K562 (cell line): ENCODE measurements around the gene BTN3A1. TPM values are rescaled to one million over a fixed set of nuclear protein-coding genes. Genes with fewer than 3 reads are reported as not detected.

Experiments used
- ATAC-seq: fragments of 200-7000 bp; cut with Tn5 transposase; 3 replicates; pipeline ENCODE4 v1.9.1; 2020; ENCODE audit warnings: moderate library complexity
- BruUV-seq: library from RNA; stranded (reverse); fragments of 400-500 nt; replicated peaks from 2 replicates; lab custom pipeline; 2021; lab: Mats Ljungman, UMichigan
- CTCF ChIA-PET: fragments of 300-600 bp; formaldehyde crosslinking; extraction: SDS; loops from one replicate; lab custom pipeline; 2021; ENCODE audit warnings: low intra/inter-chr PET ratio; lab: Yijun Ruan, JAX
- POLR2A ChIA-PET: fragments of 300-600, 350-650 bp; sonication (Branson Sonifier 250); formaldehyde crosslinking; extraction: SDS; loops from one replicate; lab custom pipeline; 2021; ENCODE audit warnings: antibody characterized with exemption, inconsistent platforms; lab: Yijun Ruan, JAX
- DNase-seq, 4 experiments: peaks; one replicate each; pipeline versions ENCODE4 v3.0.0 to v3.0.0-alpha.2; 2011 to 2018; ENCODE audit warnings: low spot score in 3 of 4, mixed read lengths in 3 of 4; ENCODE audit errors: extremely low read depth in 1 of 4
- FAIRE-seq: peaks from 2 replicates; lab custom pipeline; 2011; peaks lifted over from hg19 to GRCh38; lab: Jason Lieb, UNC
- H2AFZ ChIP-seq: 2 replicates; pipeline ENCODE4 v1.6.0; 2011; ENCODE audit warnings: low read depth, low read length, control low read depth, inconsistent platforms
- H3K27ac ChIP-seq: fragments of 200-600 bp; 3 replicates; pipeline ENCODE4 v1.8.0; 2011; ENCODE audit warnings: low read depth, mild to moderate bottlenecking, control low read depth, inconsistent platforms, low read length, moderate library complexity, mixed read lengths; ENCODE audit errors: extremely low read depth
- H3K27me3 ChIP-seq, 2 experiments: fragments of 300-600 bp in 1 of 2; 2 replicates in 1 of 2; 3 replicates in 1 of 2; pipeline versions ENCODE4 v1.6.0 to v1.8.0; 2011; ENCODE audit warnings: inconsistent platforms in 2 of 2, low read length in 2 of 2, mild to moderate bottlenecking in 1 of 2, mixed read lengths in 1 of 2, moderate library complexity in 1 of 2; ENCODE audit not compliant: control insufficient read depth in 2 of 2, insufficient read depth in 2 of 2
- H3K36me3 ChIP-seq: fragments of 300-600 bp; 3 replicates; pipeline ENCODE4 v1.8.0; 2011; ENCODE audit warnings: mild to moderate bottlenecking, low read length, inconsistent platforms; ENCODE audit not compliant: control insufficient read depth, insufficient read depth
- H3K4me1 ChIP-seq, 2 experiments: fragments of 200-600 bp in 1 of 2; replicated peaks in 1 of 2; 2 replicates in 1 of 2; 3 replicates in 1 of 2; pipeline versions ENCODE4 v1.5.1 to v1.8.0; 2011; ENCODE audit warnings: inconsistent platforms in 2 of 2, low read length in 2 of 2, mild to moderate bottlenecking in 1 of 2, mixed read lengths in 1 of 2, moderate library complexity in 1 of 2; ENCODE audit not compliant: control insufficient read depth in 2 of 2, insufficient read depth in 2 of 2
- H3K4me2 ChIP-seq: 2 replicates; pipeline ENCODE4 v1.6.1; 2011; ENCODE audit warnings: low read length, control low read depth, inconsistent platforms, mixed read lengths; ENCODE audit not compliant: insufficient read depth
- H3K4me3 ChIP-seq: fragments of 200-600 bp; sonication (generic), shearing (Covaris generic); 2 replicates; pipeline ENCODE4 v1.5.1; 2016; ENCODE audit warnings: control low read depth, inconsistent platforms
- H3K79me2 ChIP-seq: fragments of 200-600 bp; 3 replicates; pipeline ENCODE4 v1.8.0; 2011; ENCODE audit warnings: low read length, inconsistent platforms; ENCODE audit not compliant: control insufficient read depth, insufficient read depth
- H3K9ac ChIP-seq, 2 experiments: 2 replicates each; pipeline versions ENCODE4 v1.6.0 to v1.6.1; 2011; ENCODE audit warnings: low read depth in 2 of 2, low read length in 2 of 2, control low read depth in 1 of 2, inconsistent platforms in 1 of 2, mild to moderate bottlenecking in 1 of 2, mixed read lengths in 1 of 2; ENCODE audit not compliant: insufficient read depth in 1 of 2
- H3K9me1 ChIP-seq: one replicate; pipeline ENCODE4 v1.6.0; 2011; ENCODE audit warnings: inconsistent platforms, mild to moderate bottlenecking, low read length, moderate library complexity; ENCODE audit not compliant: control insufficient read depth, insufficient read depth
- H3K9me3 ChIP-seq: replicated peaks from 2 replicates; pipeline ENCODE4 v1.5.1; 2011; ENCODE audit warnings: low read depth, low read length, inconsistent platforms; ENCODE audit not compliant: control insufficient read depth, insufficient read depth
- H4K20me1 ChIP-seq: replicated peaks from 2 replicates; pipeline ENCODE4 v1.6.1; 2011; ENCODE audit warnings: low read length, inconsistent platforms, mixed read lengths; ENCODE audit not compliant: control insufficient read depth, insufficient read depth
- CXXC5 ChIP-seq: fragments of 250-450 bp; sonication (Bioruptor Pico); IDR thresholded peaks from 2 replicates; pipeline ENCODE4 v1.8.0; 2022; ENCODE audit warnings: inconsistent platforms, mild to moderate bottlenecking, moderate library complexity
- ERF ChIP-seq: fragments of 450-650 bp; formaldehyde crosslinking; IDR thresholded peaks from 2 replicates; pipeline ENCODE4 v1.4.0; 2020; ENCODE audit warnings: mild to moderate bottlenecking, mixed read lengths
- FOSL1 ChIP-seq: fragments of 200-800 bp; sonication (Bioruptor generic); conservative IDR thresholded peaks from 2 replicates; pipeline ENCODE4 v1.6.1; 2016; ENCODE audit warnings: missing genetic modification characterization, missing compliant biosample characterization
- HLTF ChIP-seq: fragments of 450-650 bp; IDR thresholded peaks from 2 replicates; pipeline ENCODE4 v1.6.1; 2016
- NCOA2 ChIP-seq, 2 experiments: fragments of 450-650 bp; IDR thresholded peaks; 2 replicates each; pipeline ENCODE4 v1.6.1; 2018; ENCODE audit warnings: mild to moderate bottlenecking in 2 of 2, moderate library complexity in 1 of 2; ENCODE audit not compliant: partially characterized antibody in 2 of 2
- OTX1 ChIP-seq: fragments of 450-650 bp; formaldehyde crosslinking; IDR thresholded peaks from 2 replicates; pipeline ENCODE4 v1.4.0; 2022; ENCODE audit warnings: mild to moderate bottlenecking
- XRCC3 ChIP-seq: fragments of 450-650 bp; IDR thresholded peaks from 2 replicates; pipeline ENCODE4 v1.6.1; 2017; ENCODE audit warnings: mild to moderate bottlenecking, moderate library complexity
- ZBTB8A ChIP-seq: fragments of 450-650 bp; IDR thresholded peaks from 2 replicates; pipeline ENCODE4 v1.6.1; 2018; ENCODE audit warnings: mild to moderate bottlenecking, moderate library complexity; ENCODE audit not compliant: partially characterized antibody
- ZZZ3 ChIP-seq: fragments of 450-650 bp; IDR thresholded peaks from 2 replicates; pipeline ENCODE4 v1.6.1; 2016; ENCODE audit warnings: antibody characterized with exemption, mild to moderate bottlenecking, moderate library complexity
- WGBS: fragments of 100-300 bp; shearing (Covaris generic); methylation state at CpG from one replicate; pipeline ENCODE4 v1.1.6; 2016; ENCODE audit warnings: low coverage, mixed read lengths; ENCODE audit not compliant: insufficient coverage; ENCODE audit errors: missing lambda C conversion rate; 5-methylcytosine and 5-hydroxymethylcytosine counted together
- in situ Hi-C: fragments of 300-500 bp; cut with MboI; formaldehyde crosslinking; loops from 4 replicates; pipeline ENCODE4 v1.15.0; 2018; ENCODE audit warnings: inconsistent platforms, mixed read lengths
- intact Hi-C: fragments of 100-400 bp; cut with micrococcal nuclease; formaldehyde crosslinking; loops from 2 replicates; pipeline ENCODE4 v1.14.2; 2022
- polyA plus RNA-seq, 8 experiments: library from polyadenylated mRNA; depleted of rRNA in 4 of 8; stranded (reverse) in 5 of 8; unstranded in 3 of 8; fragments of >200 nt; fragmentation: Nextera tagmentation in 2 of 8; fragmentation: Illumina TruSeq in 1 of 8; extraction: Ambion mirVana in 2 of 8; extraction: Trizol in 1 of 8; gene quantifications; 2 replicates each; pipeline versions ENCODE4 v1.2.1 to v1.2.3, GENCODE V29; 2011 to 2014; ENCODE audit warnings: inconsistent platforms in 1 of 8, missing spikeins in 1 of 8
- total RNA-seq, 7 experiments: library from RNA; depleted of rRNA in 6 of 7; stranded (reverse); fragments of >200 nt in 6 of 7; fragmentation: Illumina TruSeq in 2 of 7; extraction: Trizol in 2 of 7; gene quantifications; 2 replicates each; pipeline versions ENCODE4 v1.2.1 to v1.2.3, GENCODE V29; 2011 to 2021; ENCODE audit warnings: low replicate concordance in 1 of 7
- TF ChIP-seq, protein P1 (sequence below): IDR thresholded peaks from 2 replicates; pipeline ENCODE4 v1.6.1; 2016; ENCODE audit warnings: missing genetic modification characterization, missing compliant biosample characterization
- TF ChIP-seq, protein P2 (sequence below): sonication (generic); formaldehyde crosslinking; IDR thresholded peaks from 2 replicates; pipeline ENCODE4 v1.8.1; 2022; ENCODE audit warnings: missing genetic modification reagents
- TF ChIP-seq, protein P3 (sequence below): fragments of 450-650 bp; IDR thresholded peaks from 2 replicates; pipeline ENCODE4 v1.6.1; 2017; ENCODE audit warnings: mild to moderate bottlenecking, moderate library complexity

The BTN3A1 gene
- total and polyA plus RNA-seq, 9 of the 15 experiments (the other 6 are each of a cell fraction or from before 2014, with no cell fraction given), result 0.84 to 8.5 (median 3.9) TPM

DNA sequence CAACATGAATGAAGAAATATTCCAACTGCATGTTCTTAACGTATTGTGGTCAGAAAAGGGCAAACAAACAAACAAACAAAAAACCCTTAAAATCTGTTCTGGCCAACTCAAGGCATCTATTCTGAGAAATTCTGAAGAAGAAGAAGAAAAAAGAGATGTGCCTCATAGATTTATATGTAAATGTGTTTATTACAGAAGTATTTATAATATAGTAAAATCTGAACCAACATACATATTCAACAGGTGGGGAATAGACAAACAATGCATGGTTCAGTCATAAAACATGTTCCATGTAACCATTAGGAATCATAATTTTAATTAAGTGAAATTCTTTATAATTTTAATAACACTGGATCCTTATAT lies 36.5 kb upstream of the BTN3A1 start:
- H3K9me3 ChIP-seq, result no peaks in the 10 kb centered on the region
- peaks cover 7 to 22% of the 10 kb centered on the region in 2 experiments for H3K4me1 ChIP-seq
- ChIA-PET POLR2A (interaction anchor here (1.6 kb wide), 1 partner anchor 10 kb away, joined by 3 read pairs; no protein-coding TSS in a partner anchor), CTCF (no interaction called here)
- no peaks in the 10 kb centered on the region for H3K9me1 ChIP-seq
- 0% methylated on average over 1 of the region's 1 CpG for WGBS
- no peaks in the 10 kb centered on the region for H3K79me2 ChIP-seq
- H3K36me3 ChIP-seq, result no peaks in the 10 kb centered on the region
- peak overlapping the region; percentile 85 for H2AFZ ChIP-seq
- ATAC-seq (no peak), DNase-seq (no peak), FAIRE-seq (no peak)
- H3K27me3 ChIP-seq, result no peaks in the 10 kb centered on the region
- no peaks in the 10 kb centered on the region for H4K20me1 ChIP-seq
- H3K9ac ChIP-seq, result peak overlapping the region in 1 of 2 experiments; percentile 75; a peak in 2 of 4 replicates
- peak overlapping the region; percentile 44 for H3K4me3 ChIP-seq
- H3K27ac ChIP-seq, result peak overlapping the region; percentile 78
- intact Hi-C loops, result no loop called here
- no TSS peak for BruUV-seq
- in situ Hi-C loops, result no loop called here
- peak overlapping the region; percentile 93 for H3K4me2 ChIP-seq
- TF ChIP-seq CXXC5 (CRISPR knock-in tag) (0 out of 2 replicates have a peak, but pooled peaks have one; percentile 33), OTX1 (0 out of 2 replicates have a peak, but pooled peaks have one; percentile 0), ZBTB8A (peak; percentile 41), XRCC3 (0 out of 2 replicates have a peak, but pooled peaks have one; percentile 7), FOSL1 (tag) (0 out of 2 replicates have a peak, but pooled peaks have one; percentile 17), NCOA2 (IDR thresholded peaks at IDR 0.05; ENCODE audit: partially characterized antibody in 2 of 2) (peak in 1 of 2 experiments; percentile 43), ZZZ3 (0 out of 2 replicates have a peak, but pooled peaks have one; percentile 8), HLTF (no peak), ERF (no peak)
- TF ChIP-seq, protein P1, sequence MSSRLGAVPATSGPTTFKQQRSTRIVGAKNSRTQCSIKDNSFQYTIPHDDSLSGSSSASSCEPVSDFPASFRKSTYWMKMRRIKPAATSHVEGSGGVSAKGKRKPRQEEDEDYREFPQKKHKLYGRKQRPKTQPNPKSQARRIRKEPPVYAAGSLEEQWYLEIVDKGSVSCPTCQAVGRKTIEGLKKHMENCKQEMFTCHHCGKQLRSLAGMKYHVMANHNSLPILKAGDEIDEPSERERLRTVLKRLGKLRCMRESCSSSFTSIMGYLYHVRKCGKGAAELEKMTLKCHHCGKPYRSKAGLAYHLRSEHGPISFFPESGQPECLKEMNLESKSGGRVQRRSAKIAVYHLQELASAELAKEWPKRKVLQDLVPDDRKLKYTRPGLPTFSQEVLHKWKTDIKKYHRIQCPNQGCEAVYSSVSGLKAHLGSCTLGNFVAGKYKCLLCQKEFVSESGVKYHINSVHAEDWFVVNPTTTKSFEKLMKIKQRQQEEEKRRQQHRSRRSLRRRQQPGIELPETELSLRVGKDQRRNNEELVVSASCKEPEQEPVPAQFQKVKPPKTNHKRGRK, result peak; percentile 55; the same call in 1 of the 2 replicates
- TF ChIP-seq, protein P2, sequence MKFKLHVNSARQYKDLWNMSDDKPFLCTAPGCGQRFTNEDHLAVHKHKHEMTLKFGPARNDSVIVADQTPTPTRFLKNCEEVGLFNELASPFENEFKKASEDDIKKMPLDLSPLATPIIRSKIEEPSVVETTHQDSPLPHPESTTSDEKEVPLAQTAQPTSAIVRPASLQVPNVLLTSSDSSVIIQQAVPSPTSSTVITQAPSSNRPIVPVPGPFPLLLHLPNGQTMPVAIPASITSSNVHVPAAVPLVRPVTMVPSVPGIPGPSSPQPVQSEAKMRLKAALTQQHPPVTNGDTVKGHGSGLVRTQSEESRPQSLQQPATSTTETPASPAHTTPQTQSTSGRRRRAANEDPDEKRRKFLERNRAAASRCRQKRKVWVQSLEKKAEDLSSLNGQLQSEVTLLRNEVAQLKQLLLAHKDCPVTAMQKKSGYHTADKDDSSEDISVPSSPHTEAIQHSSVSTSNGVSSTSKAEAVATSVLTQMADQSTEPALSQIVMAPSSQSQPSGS (CRISPR knock-in tag), result no peak
- TF ChIP-seq, protein P3, sequence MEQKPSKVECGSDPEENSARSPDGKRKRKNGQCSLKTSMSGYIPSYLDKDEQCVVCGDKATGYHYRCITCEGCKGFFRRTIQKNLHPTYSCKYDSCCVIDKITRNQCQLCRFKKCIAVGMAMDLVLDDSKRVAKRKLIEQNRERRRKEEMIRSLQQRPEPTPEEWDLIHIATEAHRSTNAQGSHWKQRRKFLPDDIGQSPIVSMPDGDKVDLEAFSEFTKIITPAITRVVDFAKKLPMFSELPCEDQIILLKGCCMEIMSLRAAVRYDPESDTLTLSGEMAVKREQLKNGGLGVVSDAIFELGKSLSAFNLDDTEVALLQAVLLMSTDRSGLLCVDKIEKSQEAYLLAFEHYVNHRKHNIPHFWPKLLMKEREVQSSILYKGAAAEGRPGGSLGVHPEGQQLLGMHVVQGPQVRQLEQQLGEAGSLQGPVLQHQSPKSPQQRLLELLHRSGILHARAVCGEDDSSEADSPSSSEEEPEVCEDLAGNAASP, result 0 out of 2 replicates have a peak, but pooled peaks have one; percentile 24
